ENCODE measurements around the gene UNKL.
A peak's percentile ranks its signal among the peaks of the same experiment; 100 is the strongest.

UNKL gene

DNA sequence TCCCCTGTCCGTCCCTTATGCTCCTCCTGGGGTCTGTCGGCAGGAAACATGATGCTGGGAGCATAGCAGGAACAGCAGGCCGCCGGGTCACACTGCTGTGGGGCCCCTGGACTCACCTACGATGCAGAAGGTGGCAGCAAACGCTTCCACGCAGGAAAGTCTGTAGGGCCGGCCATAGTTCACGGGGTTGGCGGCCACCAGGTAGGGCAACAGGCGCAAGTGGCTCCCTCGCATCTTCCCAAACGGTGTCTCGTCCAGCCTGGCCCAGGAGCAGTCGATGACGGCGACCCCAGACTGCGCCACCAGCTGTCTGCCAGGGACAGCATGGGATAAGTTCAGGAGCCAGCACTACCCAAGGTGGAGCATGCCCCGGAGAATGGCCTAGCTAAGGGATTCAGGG, 63.8 kb downstream of the UNKL start:
- TF ChIP-seq, protein P1, sequence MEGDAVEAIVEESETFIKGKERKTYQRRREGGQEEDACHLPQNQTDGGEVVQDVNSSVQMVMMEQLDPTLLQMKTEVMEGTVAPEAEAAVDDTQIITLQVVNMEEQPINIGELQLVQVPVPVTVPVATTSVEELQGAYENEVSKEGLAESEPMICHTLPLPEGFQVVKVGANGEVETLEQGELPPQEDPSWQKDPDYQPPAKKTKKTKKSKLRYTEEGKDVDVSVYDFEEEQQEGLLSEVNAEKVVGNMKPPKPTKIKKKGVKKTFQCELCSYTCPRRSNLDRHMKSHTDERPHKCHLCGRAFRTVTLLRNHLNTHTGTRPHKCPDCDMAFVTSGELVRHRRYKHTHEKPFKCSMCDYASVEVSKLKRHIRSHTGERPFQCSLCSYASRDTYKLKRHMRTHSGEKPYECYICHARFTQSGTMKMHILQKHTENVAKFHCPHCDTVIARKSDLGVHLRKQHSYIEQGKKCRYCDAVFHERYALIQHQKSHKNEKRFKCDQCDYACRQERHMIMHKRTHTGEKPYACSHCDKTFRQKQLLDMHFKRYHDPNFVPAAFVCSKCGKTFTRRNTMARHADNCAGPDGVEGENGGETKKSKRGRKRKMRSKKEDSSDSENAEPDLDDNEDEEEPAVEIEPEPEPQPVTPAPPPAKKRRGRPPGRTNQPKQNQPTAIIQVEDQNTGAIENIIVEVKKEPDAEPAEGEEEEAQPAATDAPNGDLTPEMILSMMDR (IDR thresholded peaks at IDR 0.05; ENCODE audit: insufficient read depth, low read length, poor library complexity, severe bottlenecking): no peak
- DNase-seq (ENCODE audit: extremely low read depth, insufficient read length): no peak

DNA sequence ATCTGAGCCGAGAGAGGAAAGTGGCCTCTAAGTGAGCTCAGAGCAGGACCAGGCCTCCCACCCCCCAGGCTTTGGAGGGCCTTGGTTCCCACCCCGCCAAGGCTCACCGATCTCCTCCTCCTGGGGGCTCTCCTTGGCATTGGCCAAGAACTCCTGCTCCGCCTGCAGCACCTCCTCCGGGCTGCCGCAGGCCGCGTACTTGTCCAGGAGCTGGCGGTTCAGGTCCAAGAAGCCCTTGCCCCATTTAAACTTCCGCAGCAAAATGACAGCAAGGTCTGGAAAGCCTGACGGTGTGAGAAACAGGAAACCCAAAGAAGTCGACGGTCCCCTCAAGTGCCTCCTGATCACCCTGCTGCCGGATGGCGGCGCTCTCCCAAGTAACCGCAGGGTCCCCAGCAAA, 64.6 kb downstream of the UNKL start:
- Histone ChIP-seq H3K4me3 (replicated peaks; ENCODE audit: low read depth, low read length) (no peak overlapping the region), H3K36me3 (ENCODE audit: control insufficient read depth, insufficient read depth, low read length) (peaks cover 5% of the 10 kb centered on the region), H3K27me3 (replicated peaks; ENCODE audit: control insufficient read depth, insufficient read depth, low read length) (no peaks in the 10 kb centered on the region)
- no peak for DNase-seq (ENCODE audit: extremely low read depth, insufficient read length)
- TF ChIP-seq, protein P1 (IDR thresholded peaks at IDR 0.05; ENCODE audit: insufficient read depth, low read length, poor library complexity, severe bottlenecking): no peak

More for the DNA sequence above, 63.8 kb downstream of the UNKL start:
- Histone ChIP-seq H3K36me3 (ENCODE audit: control insufficient read depth, insufficient read depth, low read length) (peaks cover 5% of the 10 kb centered on the region), H3K27me3 (replicated peaks; ENCODE audit: control insufficient read depth, insufficient read depth, low read length) (no peaks in the 10 kb centered on the region), H3K4me3 (replicated peaks; ENCODE audit: low read depth, low read length) (peak overlapping the region; percentile 77)

DNA sequence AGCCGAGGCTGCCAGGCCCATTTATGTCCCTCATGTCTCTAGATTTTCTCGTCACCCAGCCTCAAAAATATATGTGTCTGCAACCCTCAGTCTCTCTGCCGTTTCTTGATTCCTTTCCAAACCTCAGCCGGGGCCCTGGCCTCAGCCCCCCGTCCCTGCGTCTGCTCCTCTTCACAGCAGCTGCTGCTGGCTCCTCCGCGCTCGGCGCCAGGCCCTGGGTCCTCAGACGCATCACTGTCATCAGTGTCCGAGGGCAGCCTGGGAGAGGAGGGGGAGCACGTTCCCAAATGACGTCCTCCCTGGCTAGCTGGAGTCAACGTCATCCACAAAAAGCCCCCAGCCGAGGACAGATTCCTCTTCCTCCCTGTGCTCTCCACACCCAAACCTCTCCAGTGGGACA, 65.2 kb downstream of the UNKL start:
- Histone ChIP-seq H3K4me3 (replicated peaks; ENCODE audit: low read depth, low read length) (no peak overlapping the region), H3K27me3 (replicated peaks; ENCODE audit: control insufficient read depth, insufficient read depth, low read length) (no peaks in the 10 kb centered on the region), H3K36me3 (ENCODE audit: control insufficient read depth, insufficient read depth, low read length) (peaks cover 5% of the 10 kb centered on the region)
- TF ChIP-seq, protein P1 (IDR thresholded peaks at IDR 0.05; ENCODE audit: insufficient read depth, low read length, poor library complexity, severe bottlenecking): no peak
- DNase-seq (ENCODE audit: extremely low read depth, insufficient read length): no peak

DNA sequence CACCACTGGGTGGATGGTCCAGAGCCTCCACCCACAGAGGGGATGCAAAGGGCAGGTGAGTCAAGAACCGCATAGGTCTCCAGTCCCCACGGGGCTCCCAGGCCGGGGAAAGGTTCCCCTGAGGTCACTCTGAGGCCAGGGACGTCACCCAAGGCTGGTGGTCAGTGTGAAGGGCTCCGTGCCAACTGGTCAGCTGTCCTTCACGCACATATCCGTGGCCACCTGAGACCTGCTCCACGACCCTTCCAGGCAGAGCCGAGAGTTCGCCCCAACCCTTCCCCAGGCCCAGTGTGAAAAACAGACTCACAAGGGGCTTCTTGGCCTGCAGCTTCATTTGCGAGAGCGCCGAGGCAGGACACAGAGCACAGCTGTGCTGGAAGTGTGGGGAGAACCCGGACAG, 65.6 kb downstream of the UNKL start:
- no peaks in the 10 kb centered on the region for H3K27me3 ChIP-seq (replicated peaks; ENCODE audit: control insufficient read depth, insufficient read depth, low read length)
- H3K36me3 ChIP-seq (ENCODE audit: control insufficient read depth, insufficient read depth, low read length): peaks cover 5% of the 10 kb centered on the region
- TF ChIP-seq, protein P1 (IDR thresholded peaks at IDR 0.05; ENCODE audit: insufficient read depth, low read length, poor library complexity, severe bottlenecking): no peak
- DNase-seq (ENCODE audit: extremely low read depth, insufficient read length): no peak
- H3K4me3 ChIP-seq (replicated peaks; ENCODE audit: low read depth, low read length): no peak overlapping the region

DNA sequence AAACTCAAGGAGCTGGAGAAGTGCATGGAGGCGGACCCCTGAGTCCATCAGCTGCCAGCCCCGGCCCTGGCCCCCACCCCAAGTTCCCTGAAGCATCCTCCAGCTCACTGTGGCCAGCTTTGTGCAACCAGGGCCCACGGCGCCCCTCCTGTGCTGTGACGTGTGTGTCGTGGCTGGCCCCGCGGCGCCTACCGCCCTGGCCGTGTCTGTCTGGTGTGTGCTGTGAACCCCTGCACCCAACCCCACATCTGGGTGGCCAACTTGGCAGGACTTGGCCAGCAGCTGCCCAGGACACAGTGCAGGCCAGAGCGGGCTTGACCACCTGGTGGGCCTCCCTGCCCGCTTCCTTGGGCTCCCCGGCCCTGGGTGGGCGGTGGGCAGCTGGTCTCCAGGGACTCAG, 66.1 kb downstream of the UNKL start:
- Histone ChIP-seq H3K4me3 (replicated peaks; ENCODE audit: low read depth, low read length) (no peak overlapping the region), H3K27me3 (replicated peaks; ENCODE audit: control insufficient read depth, insufficient read depth, low read length) (no peaks in the 10 kb centered on the region; the same call in 1 of the 2 replicates), H3K36me3 (ENCODE audit: control insufficient read depth, insufficient read depth, low read length) (peaks cover 5% of the 10 kb centered on the region)
- TF ChIP-seq, protein P1 (IDR thresholded peaks at IDR 0.05; ENCODE audit: insufficient read depth, low read length, poor library complexity, severe bottlenecking): no peak
- no peak for DNase-seq (ENCODE audit: extremely low read depth, insufficient read length)

DNA sequence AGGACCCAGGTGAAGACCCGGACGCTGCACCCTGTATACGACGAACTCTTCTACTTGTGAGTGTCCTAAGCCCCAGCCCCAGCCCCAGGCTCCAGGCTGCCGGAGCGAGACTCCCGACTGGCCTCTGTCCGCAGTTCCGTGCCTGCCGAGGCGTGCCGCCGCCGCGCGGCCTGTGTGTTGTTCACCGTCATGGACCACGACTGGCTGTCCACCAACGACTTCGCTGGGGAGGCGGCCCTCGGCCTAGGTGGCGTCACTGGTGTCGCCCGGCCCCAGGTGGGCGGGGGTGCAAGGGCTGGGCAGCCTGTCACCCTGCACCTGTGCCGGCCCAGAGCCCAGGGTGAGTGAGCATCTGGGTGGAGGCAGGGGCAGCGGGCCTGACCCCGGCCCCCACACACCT, 66.5 kb downstream of the UNKL start:
- H3K36me3 ChIP-seq (ENCODE audit: control insufficient read depth, insufficient read depth, low read length): peaks cover 5% of the 10 kb centered on the region
- TF ChIP-seq, protein P1 (IDR thresholded peaks at IDR 0.05; ENCODE audit: insufficient read depth, low read length, poor library complexity, severe bottlenecking): no peak
- no peak for DNase-seq (ENCODE audit: extremely low read depth, insufficient read length)
- H3K4me3 ChIP-seq (replicated peaks; ENCODE audit: low read depth, low read length): no peak overlapping the region
- H3K27me3 ChIP-seq (replicated peaks; ENCODE audit: control insufficient read depth, insufficient read depth, low read length): no peaks in the 10 kb centered on the region; the same call in 1 of the 2 replicates

Measured in GM06990 (cell line).